HG03159 (cell line): ENCODE data around the gene TULP4.
"Not testable (repeated sequence)": the region's sequence is repeated elsewhere in the genome, so short reads cannot be mapped to it uniquely, and the experiment has no call there.

Experiments used
- ATAC-seq: cut with Tn5 transposase; IDR thresholded peaks from one replicate; pipeline ENCODE4 v1.9.1; 2021; ENCODE audit warnings: mild to moderate bottlenecking, moderate library complexity; ENCODE audit not compliant: unreplicated experiment

Gene TULP4

DNA sequence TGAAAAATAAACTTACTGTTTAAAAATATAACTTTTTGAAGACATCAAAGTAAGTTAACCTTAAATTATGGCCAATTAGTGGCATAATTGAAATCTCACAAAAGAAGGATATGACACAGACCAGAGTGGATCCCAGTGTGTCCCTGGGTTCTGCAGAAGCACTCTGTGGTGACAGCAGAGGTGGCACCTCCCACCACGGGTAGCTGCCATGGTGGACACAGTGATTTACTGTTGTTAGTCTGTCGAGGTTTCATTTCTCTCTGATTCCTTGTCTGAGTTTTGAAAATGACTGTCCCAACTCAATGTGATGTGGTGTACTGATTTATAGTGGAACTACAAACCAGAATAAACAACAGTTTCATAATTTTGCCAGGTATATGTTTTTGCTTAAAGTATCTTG lies 76.5 kb downstream of the TULP4 start:
- no peak for ATAC-seq

GRCh38 chr6:158389193-158389919 lies 77.1 kb downstream of the TULP4 start:
- ATAC-seq = no peak

- ATAC-seq = no peak
Observed at GRCh38 chr6:158391276-158391675, 79.0 kb downstream of the TULP4 start.

DNA sequence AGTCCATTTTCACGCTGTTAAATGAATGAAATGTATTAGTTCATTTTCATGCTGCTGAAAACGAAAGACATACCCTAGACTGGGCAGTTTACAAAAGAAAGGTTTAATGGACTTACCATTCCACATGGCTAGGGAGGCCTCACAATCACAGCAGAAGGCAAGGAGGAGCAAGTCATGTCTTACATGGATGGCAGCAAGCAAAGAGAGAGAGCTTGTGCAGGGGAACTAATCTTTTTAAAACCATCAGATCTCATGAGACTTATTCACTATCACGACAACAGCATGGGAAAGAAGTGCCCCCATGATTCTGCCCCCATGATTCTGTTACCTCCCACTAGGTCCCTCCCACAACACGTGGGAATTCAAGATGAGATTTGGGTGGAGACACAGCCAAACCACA lies 79.7 kb downstream of the TULP4 start:
- not testable (repeated sequence) for ATAC-seq

GRCh38 chr6:158396136-158396535 lies 83.9 kb downstream of the TULP4 start:
- ATAC-seq = no peak

DNA sequence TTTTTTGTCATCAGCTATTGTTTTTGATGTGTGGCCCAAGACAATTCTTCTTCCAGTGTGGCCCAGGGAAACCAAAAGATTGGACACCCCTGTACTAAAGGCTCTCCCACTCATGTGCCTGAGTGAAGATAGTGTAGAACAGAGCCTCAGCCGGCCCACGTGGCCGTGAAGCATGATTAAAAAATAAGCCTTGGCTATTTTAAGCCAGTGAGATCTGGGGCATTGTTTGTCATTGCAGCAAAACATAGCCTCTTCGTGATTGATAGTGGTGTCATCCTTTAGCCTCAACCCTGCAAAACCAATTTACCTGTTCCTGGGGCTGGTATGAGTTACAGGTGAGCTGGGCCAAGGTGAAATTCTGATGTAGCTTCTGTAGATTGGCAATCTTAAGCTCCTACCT lies 85.3 kb downstream of the TULP4 start:
- ATAC-seq = no peak

DNA sequence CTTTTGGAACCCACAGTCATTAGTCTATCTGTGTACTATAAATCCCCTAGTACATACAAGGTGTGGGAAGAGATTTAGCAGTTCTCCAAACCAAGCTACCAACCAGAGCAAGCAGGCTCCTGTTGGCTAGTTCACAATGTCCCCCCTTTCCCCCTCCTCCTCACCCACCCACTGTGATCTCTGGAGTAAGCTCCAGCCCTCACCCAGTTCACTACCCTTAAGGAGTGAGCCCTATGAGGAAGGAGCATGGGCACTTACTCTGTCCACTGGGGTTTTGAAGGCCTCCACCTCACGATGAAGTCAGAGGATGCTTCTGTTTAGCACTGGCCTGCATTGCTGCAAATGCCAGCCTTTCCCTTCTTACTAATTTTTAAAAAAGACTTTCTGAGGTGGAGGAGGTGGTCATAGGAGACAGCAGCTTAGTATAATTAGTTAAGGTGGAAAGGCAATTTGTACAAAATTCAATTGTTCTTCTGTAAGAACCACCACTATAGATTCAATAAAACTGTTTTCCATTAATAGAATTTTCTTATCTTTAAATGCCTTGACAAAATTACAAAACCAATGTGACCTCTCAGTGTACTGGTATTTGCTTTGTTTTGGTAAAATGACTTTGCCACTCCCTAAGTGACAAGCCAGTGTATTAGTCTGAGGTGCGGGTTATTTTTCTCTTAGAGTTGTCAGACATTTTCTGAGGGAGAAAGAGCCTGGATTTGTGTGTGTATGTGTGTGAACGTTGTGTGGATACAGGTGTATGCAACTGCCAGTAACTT lies 86.2 kb downstream of the TULP4 start:
- no peak for ATAC-seq

- no peak for ATAC-seq
Observed at GRCh38 chr6:158399040-158399700, 86.9 kb downstream of the TULP4 start.

- ATAC-seq = no peak
Observed at GRCh38 chr6:158402184-158402583, 89.9 kb downstream of the TULP4 start.

DNA sequence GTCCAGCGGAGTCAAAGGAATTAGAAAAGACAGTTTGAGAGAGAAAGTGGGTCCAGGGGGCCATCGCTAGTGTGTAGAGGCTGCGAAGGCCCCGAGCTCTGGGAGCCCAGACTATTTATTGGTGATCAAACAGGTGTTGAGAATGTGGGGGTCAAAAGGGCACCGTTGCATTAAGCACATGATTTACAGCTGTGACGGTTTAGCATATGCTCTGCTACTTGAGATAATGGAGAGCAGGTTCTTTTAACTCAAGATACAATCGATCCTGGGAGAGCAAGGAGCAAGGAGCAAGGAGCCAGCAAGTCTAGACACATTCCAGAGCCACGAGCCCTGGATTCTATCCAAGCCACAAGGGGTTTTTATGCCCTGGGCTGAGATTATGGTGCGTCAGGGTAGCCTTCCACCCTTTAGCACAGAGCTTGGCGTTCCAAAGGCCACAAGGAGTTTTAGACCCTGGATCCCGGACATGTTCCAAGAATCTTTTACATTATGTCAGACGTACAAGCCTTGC lies 93.1 kb downstream of the TULP4 start:
- ATAC-seq = not testable (repeated sequence)

- no peak for ATAC-seq
Observed at GRCh38 chr6:158405933-158406332, 93.7 kb downstream of the TULP4 start.

- ATAC-seq = no peak
Observed at GRCh38 chr6:158406736-158407135, 94.5 kb downstream of the TULP4 start.

DNA sequence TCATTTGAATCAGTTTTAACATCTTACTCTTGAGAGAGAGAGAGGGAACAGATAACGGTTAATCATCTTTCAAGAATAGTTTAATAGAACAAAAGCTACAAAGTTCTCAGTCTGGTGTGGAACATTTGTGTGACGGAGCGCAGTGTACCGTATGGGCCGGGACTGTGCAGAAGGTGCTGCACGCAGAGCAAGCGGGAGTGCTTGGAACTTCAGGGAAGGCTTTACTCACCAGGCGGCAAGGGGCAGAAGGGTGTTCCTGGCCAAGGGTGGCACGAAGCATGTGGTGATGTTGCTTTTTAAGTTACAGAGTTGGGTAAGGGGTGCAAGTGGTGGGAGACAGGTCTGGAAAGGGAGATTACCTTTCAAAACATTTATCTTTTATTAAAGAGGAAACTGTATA lies 95.7 kb downstream of the TULP4 start:
- ATAC-seq = no peak

GRCh38 chr6:158408552-158409130 lies 96.4 kb downstream of the TULP4 start:
- ATAC-seq = no peak

DNA sequence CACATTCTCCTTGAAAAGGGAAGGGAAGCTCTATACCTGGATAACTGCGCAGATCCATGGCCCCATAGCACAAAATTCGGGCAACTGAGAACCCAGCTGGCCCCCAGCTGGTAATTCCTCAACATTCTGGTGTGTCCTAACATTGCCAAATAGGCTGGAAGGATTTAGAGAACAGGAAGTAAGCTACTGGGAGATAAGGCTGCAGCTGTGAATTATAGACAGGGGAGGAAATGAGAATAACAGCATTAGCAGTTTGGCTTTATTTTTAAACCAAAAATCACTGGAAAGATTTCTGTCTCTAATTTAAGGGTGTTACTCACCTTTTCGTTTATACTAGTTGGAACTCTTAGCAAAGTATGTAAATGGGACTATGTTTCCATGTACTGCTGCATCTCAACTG lies 97.2 kb downstream of the TULP4 start:
- no peak for ATAC-seq

- ATAC-seq = no peak
Observed at GRCh38 chr6:158410784-158411183, 98.5 kb downstream of the TULP4 start.

- no peak for ATAC-seq
Observed at GRCh38 chr6:158411998-158412397, 99.7 kb downstream of the TULP4 start.

DNA sequence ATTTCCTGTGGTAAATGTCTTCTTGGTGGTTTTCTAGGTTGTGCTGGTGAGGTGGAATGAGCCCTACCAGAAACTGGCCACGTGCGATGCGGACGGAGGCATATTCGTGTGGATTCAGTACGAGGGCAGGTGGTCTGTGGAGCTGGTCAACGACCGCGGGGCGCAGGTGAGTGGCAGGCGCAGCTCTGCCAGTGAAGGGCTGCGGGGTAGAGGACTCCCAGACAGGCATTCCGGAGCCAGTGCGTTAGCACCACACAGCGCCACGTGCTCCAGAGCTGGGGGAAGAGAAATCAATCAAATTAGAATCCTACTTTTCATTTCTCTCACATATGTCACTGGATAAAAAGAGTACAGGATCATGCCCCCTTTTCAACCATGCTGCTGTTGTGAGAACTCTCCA lies 100.8 kb downstream of the TULP4 start:
- no peak for ATAC-seq

- no peak for ATAC-seq
Observed at GRCh38 chr6:158413814-158414565, 101.7 kb downstream of the TULP4 start.

GRCh38 chr6:158414851-158415262 lies 102.6 kb downstream of the TULP4 start:
- no peak for ATAC-seq

DNA sequence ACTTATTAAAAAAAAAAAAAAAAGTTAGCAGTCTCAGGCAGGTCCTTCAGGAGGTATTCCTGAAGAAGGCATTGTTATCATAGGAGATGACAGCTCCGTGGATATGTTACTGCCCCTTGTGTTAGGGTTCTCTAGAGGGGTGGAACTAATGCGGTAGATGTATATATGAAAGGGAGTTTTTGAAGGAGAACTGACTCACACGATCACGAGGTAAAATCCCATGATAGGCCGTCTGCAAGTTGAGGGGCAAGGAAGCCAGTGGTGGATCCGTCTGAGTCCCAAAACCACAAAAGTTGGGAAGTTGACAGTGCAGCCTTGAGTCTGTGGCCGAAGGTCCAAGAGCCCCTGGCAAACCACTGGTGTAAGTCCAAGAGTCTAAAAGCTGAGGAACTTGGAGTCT lies 103.4 kb downstream of the TULP4 start:
- no peak for ATAC-seq
